ENCODE results near the gene RABAC1. TPM values are rescaled to one million over a fixed set of nuclear protein-coding genes. Genes with fewer than 3 reads are reported as not detected.

The RABAC1 gene
- total and polyA plus RNA-seq, 2 of the 4 experiments (the other 2 are of a cell fraction): 117 to 276 TPM

- intact Hi-C loops (cut with micrococcal nuclease) (no loop called here), in situ Hi-C loops (cut with MboI; ENCODE audit: low sequenced_read_pairs) (no loop called here), dilution Hi-C loops (cut with HindIII; ENCODE audit: low sequenced_read_pairs, unreplicated experiment) (no loop called here)
- Histone ChIP-seq H3K14ac (replicated peaks; ENCODE audit: low read depth, low read length) (no peak overlapping the region), H2AFZ (replicated peaks; ENCODE audit: low read length, poor library complexity) (peak overlapping the region; percentile 58), H2AK5ac (ENCODE audit: low read depth, low read length) (no peak overlapping the region), H2BK120ac (ENCODE audit: low read depth, low read length) (no peak overlapping the region), H4K20me1 (ENCODE audit: insufficient read depth, low read length) (peaks cover 19% of the 10 kb centered on the region), H3K36me3 (ENCODE audit: control insufficient read depth, insufficient read depth, low read length) (no peaks in the 10 kb centered on the region), H3K9me3 (ENCODE audit: control insufficient read depth, insufficient read depth, low read length) (no peaks in the 10 kb centered on the region), H2BK20ac (ENCODE audit: low read depth, low read length) (no peak overlapping the region), H3K27ac (ENCODE audit: insufficient read depth, low read length) (no peak overlapping the region), H3K4ac (ENCODE audit: low read depth, low read length) (no peak overlapping the region), H3K79me1 (ENCODE audit: low read depth in 1 of 2, low read length in 2 of 2) (no peaks in the 10 kb centered on the region), H3K4me2 (ENCODE audit: low read depth, low read length) (no peak overlapping the region), H4K5ac (ENCODE audit: low read depth, low read length) (no peak overlapping the region), H2BK5ac (ENCODE audit: low read depth, low read length, poor library complexity, severe bottlenecking) (peak overlapping the region; percentile 93), H3K56ac (ENCODE audit: extremely low read depth, insufficient read depth, low read length) (no peak overlapping the region), H3K23ac (ENCODE audit: low read depth, low read length) (no peak overlapping the region), H3K18ac (ENCODE audit: low read depth, low read length) (no peak overlapping the region), H3K4me3 (ENCODE audit: insufficient read depth, low read depth, low read length) (no peak overlapping the region), H4K8ac (ENCODE audit: low read depth in 2 of 2, low read length in 2 of 2) (no peak overlapping the region), H2AK9ac (replicated peaks; ENCODE audit: low read depth, low read length, poor library complexity) (peak overlapping the region; percentile 26), H4K91ac (ENCODE audit: insufficient read depth, low read depth, low read length) (no peak overlapping the region), H3K4me1 (ENCODE audit: control insufficient read depth, insufficient read depth, low read length) (0 out of 2 replicates have a peak, but pooled peaks cover 2% of the 10 kb centered on the region), H3K9me1 (ENCODE audit: insufficient read depth, low read length) (peaks cover 20% of the 10 kb centered on the region), H3K27me3 (ENCODE audit: control insufficient read depth, insufficient read depth, low read length) (peaks cover 82% of the 10 kb centered on the region), H3K9ac (ENCODE audit: low read depth, low read length) (no peak overlapping the region), H2BK15ac (ENCODE audit: low read depth, low read length) (no peak overlapping the region)
- TF ChIP-seq NFE2L2 (IDR thresholded peaks at IDR 0.05; ENCODE audit: low read depth, low read length): no peak
- no peak for TF ChIP-seq MAFK (IDR thresholded peaks at IDR 0.05; ENCODE audit: low read depth, low read length)
- no peak for TF ChIP-seq RCOR1 (IDR thresholded peaks at IDR 0.05; ENCODE audit: insufficient replicate concordance, low read length)
- TF ChIP-seq CHD1 (IDR thresholded peaks at IDR 0.05; ENCODE audit: low read depth, low read length): no peak
- no peak for TF ChIP-seq BHLHE40 (IDR thresholded peaks at IDR 0.05; ENCODE audit: low read depth, low read length)
- no peak for TF ChIP-seq RAD21 (IDR thresholded peaks at IDR 0.05; ENCODE audit: low read length)
- 94 to 100% methylated on average over 2 to 5 of the region's 5 CpGs for WGBS, 2 experiments (ENCODE audit: extremely low coverage in 2 of 2, insufficient read length in 1 of 2)
- ATAC-seq (ENCODE audit: low read depth) (no peak), DNase-seq (no peak)
- ChIA-PET POLR2A (ENCODE audit: unreplicated experiment) (no interaction called here), CTCF (interaction anchor here (0.5 kb wide), 1 partner anchor 43 kb away, joined by 3 read pairs; no protein-coding TSS in a partner anchor)
- BruUV-seq (replicated peaks): no TSS peak
Observed at GRCh38 chr19:41918653-41919244, 40.4 kb downstream of the RABAC1 start.

All from IMR-90 (cell line).